Osteoblast (primary cell): Measurements from ENCODE around the gene STK32B. TPM values are rescaled to one million over a fixed set of nuclear protein-coding genes. Genes with fewer than 3 reads are reported as not detected.
A peak's percentile ranks its signal among the peaks of the same experiment; 100 is the strongest.

Source experiments
- DNase-seq: peaks from one replicate; pipeline ENCODE4 v3.0.0; 2011; ENCODE audit warnings: low spot score, mixed read lengths; ENCODE audit not compliant: insufficient read length; ENCODE audit errors: missing footprints
- H2AFZ ChIP-seq: 2 replicates; pipeline ENCODE4 v1.6.0; 2011; ENCODE audit warnings: mild to moderate bottlenecking, low read length
- H3K27ac ChIP-seq: 2 replicates; pipeline ENCODE4 v1.5.1; 2011; ENCODE audit warnings: mild to moderate bottlenecking, low read depth, low read length, moderate library complexity
- H3K27me3 ChIP-seq: 2 replicates; pipeline ENCODE4 v1.6.0; 2012; ENCODE audit warnings: mild to moderate bottlenecking, control low read depth, inconsistent platforms, low read length, moderate library complexity; ENCODE audit not compliant: insufficient read depth
- H3K36me3 ChIP-seq: 2 replicates; pipeline ENCODE4 v1.5.1; 2011; ENCODE audit warnings: mild to moderate bottlenecking, low read length, control low read depth, moderate library complexity; ENCODE audit not compliant: insufficient read depth
- H3K4me1 ChIP-seq: 2 replicates; pipeline ENCODE4 v1.5.1; 2011; ENCODE audit warnings: mild to moderate bottlenecking, low read length, control low read depth, moderate library complexity; ENCODE audit not compliant: insufficient read depth
- H3K4me2 ChIP-seq: 2 replicates; pipeline ENCODE4 v1.6.0; 2011; ENCODE audit warnings: mild to moderate bottlenecking, low read length; ENCODE audit not compliant: insufficient read depth
- H3K4me3 ChIP-seq: fragments of 200-600 bp; sonication (generic); 3 replicates; pipeline ENCODE4 v1.5.1; 2012; ENCODE audit warnings: mild to moderate bottlenecking, low read length, inconsistent platforms; ENCODE audit not compliant: insufficient read depth
- H3K79me2 ChIP-seq: 2 replicates; pipeline ENCODE4 v1.6.0; 2012; ENCODE audit warnings: mild to moderate bottlenecking, low read length, control low read depth, inconsistent platforms; ENCODE audit not compliant: insufficient read depth
- H3K9me3 ChIP-seq: 2 replicates; pipeline ENCODE4 v1.5.1; 2011; ENCODE audit warnings: low read depth, low read length, control low read depth
- H4K20me1 ChIP-seq: 2 replicates; pipeline ENCODE4 v1.6.0; 2012; ENCODE audit warnings: mild to moderate bottlenecking, low read length, control low read depth; ENCODE audit not compliant: insufficient read depth
- CTCF ChIP-seq: IDR thresholded peaks from 2 replicates; pipeline ENCODE4 v1.5.1; 2011; ENCODE audit warnings: mild to moderate bottlenecking, low read depth, low read length, moderate library complexity; ENCODE audit errors: extremely low read depth
- total RNA-seq: library from RNA; depleted of rRNA; stranded (reverse); fragments of >200 nt; gene quantifications from 2 replicates; pipeline ENCODE4 v1.2.3, GENCODE V29; 2012

Gene STK32B
- total RNA-seq, 1 donor, result 1.1 TPM

DNA sequence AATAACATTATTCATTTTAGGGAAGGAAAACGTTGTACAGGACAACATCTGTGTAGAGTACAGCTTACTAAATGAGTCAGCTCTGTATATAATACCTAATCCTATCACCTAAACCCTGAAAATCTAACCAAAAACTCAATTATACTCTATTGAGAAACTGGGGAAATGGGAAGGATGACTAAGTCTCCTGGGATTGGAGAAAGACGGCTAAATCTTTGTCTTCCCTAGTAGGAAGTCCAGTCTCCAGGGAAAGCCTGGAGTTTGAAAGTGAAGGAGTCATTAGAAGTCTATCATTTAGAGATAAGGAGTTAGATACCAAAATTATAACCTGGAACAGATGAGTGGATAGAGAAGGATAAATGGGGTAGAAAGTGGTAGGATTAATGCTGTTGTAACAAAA is 286.5 kb downstream of the STK32B start:
- Histone ChIP-seq H2AFZ (no peak overlapping the region), H3K4me1 (no peaks in the 10 kb centered on the region), H3K4me2 (no peak overlapping the region), H3K9me3 (no peaks in the 10 kb centered on the region), H3K27ac (no peak overlapping the region), H3K36me3 (no peaks in the 10 kb centered on the region), H3K79me2 (no peaks in the 10 kb centered on the region), H3K4me3 (no peak overlapping the region), H4K20me1 (no peaks in the 10 kb centered on the region), H3K27me3 (no peaks in the 10 kb centered on the region)
- DNase-seq, result no peak
- TF ChIP-seq CTCF, result no peak

DNA sequence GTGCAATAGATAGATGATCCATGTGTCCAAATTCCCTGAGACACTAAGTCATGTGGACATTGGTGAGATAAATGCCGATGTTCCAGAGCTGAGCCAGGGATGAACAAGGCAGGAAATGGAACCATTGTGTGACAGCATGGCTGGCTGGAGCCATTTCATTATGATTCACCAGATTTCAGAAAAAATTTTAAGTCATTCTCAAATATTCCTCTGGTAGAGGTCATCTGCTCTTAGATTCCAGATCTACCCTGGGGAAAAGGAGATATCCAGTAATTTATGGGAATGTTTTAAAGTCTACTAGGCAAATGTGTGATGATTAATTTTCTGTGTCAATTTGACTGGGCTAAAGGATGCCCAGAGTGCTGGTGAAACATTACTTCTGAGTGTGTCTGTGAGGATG is 287.3 kb downstream of the STK32B start:
- DNase-seq, result peak; percentile 29
- no peaks in the 10 kb centered on the region for H3K9me3 ChIP-seq
- no peaks in the 10 kb centered on the region for H3K79me2 ChIP-seq
- no peak for TF ChIP-seq CTCF
- H2AFZ ChIP-seq, result no peak overlapping the region
- no peaks in the 10 kb centered on the region for H3K27me3 ChIP-seq
- H3K36me3 ChIP-seq, result no peaks in the 10 kb centered on the region
- H3K4me1 ChIP-seq, result no peaks in the 10 kb centered on the region
- H3K4me3 ChIP-seq, result no peak overlapping the region
- no peak overlapping the region for H3K27ac ChIP-seq
- no peak overlapping the region for H3K4me2 ChIP-seq
- H4K20me1 ChIP-seq, result no peaks in the 10 kb centered on the region

DNA sequence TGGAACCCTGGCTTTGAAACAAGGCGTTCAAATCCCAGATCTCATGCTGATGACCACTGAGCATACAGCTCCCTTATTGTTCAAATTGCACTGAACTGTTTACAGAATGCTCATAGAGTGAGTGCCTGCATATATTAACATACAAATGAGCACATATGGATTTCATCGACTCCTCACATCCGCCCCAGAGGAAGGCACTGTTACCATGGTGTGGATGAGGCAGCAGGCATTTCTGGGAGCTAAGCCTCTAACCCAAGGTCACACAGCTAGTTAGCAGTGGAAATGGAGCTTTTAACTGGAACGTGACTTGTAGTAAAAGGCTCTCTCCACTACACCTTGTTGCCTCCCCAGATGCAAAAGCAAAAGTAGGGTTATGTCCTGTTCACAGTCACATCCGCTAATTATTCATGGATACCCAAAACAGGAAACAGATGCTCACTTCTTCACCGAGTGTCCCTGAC is 289.7 kb downstream of the STK32B start:
- no peaks in the 10 kb centered on the region for H3K36me3 ChIP-seq
- H3K27ac ChIP-seq, result no peak overlapping the region
- no peak overlapping the region for H2AFZ ChIP-seq
- no peaks in the 10 kb centered on the region for H3K9me3 ChIP-seq
- H3K79me2 ChIP-seq, result no peaks in the 10 kb centered on the region
- no peak for DNase-seq
- no peak overlapping the region for H3K4me2 ChIP-seq
- H3K27me3 ChIP-seq, result no peaks in the 10 kb centered on the region
- H4K20me1 ChIP-seq, result no peaks in the 10 kb centered on the region
- H3K4me1 ChIP-seq, result no peaks in the 10 kb centered on the region
- no peak for TF ChIP-seq CTCF
- no peak overlapping the region for H3K4me3 ChIP-seq

- Histone ChIP-seq H3K9me3 (no peaks in the 10 kb centered on the region), H3K4me2 (no peak overlapping the region)
- no peak for DNase-seq
Observed at GRCh38 chr4:5341526-5341925, 290.2 kb downstream of the STK32B start.

More at GRCh38 chr4:5341526-5341925, 290.2 kb downstream of the STK32B start:
- Histone ChIP-seq H3K79me2 (no peaks in the 10 kb centered on the region), H3K4me1 (no peaks in the 10 kb centered on the region), H3K4me3 (no peak overlapping the region), H2AFZ (no peak overlapping the region), H3K27me3 (no peaks in the 10 kb centered on the region), H3K36me3 (no peaks in the 10 kb centered on the region), H3K27ac (no peak overlapping the region), H4K20me1 (no peaks in the 10 kb centered on the region)
- no peak for TF ChIP-seq CTCF
